ENCODE measurements around the gene AGO1.

The AGO1 gene

DNA sequence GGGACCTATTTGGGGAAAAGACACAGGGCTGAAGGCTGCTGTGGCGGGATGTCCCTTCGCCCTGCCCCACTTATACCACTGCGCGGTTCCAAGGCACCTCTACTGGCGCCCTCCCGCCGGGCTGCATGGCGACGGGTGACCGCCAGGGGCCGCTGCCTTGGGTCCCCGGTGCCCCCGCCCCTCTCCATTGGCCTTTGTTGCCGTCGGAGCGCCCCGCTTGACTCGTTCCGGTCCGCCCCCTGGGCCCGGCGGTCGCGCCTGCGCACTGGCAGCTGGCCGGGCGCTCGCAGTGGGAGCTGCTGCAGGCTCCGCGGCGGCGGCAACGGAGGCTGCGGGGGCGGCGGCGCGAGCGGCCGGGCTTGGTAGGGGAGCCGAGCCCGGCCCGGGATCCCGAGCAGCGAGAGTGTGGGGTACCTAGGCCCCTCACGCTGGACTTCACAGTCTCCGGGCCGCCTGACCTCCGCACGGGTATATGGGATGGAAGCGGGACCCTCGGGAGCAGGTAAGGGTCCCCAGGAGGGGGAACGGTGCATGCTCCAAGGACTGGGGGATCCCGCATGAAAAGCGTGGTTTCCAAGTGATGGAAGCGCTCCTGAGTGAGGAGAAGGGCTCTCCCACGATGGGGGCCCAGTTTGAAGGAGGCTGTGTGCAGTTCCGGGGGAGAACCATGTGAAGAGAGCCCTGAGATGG lies at the start of gene AGO1:
AGO1 (plus strand) TSS at position 265 of the 690 bp plus-strand sequence; CDS start at position 478, 213 bp downstream.
- peak; percentile 98 for DNase-seq (ENCODE audit: low read depth, low spot score)

GRCh38 chr1:35833395-35833794 lies 49.6 kb upstream of the AGO1 start:
- no peak for DNase-seq (ENCODE audit: low read depth, low spot score)

DNA sequence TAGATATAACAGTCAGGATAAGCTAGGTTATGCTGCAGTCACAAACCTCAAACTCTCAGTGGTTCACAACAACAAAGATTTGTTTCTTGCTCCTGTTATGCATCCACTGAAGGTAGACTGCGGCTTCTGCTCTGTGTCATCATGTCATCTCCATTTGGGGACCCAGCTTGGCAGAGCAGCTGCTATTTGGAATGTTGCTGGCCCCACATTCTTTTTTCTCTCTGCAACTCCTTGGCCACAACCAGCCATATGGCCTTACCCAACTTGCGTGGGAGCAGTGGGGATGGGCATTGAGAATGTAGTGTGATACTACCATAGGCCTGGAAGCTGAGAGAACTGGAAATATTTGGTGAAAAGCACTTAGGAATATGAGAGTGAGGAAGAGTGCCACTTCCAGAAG lies 48.8 kb upstream of the AGO1 start:
- DNase-seq (ENCODE audit: low read depth, low spot score): no peak

DNA sequence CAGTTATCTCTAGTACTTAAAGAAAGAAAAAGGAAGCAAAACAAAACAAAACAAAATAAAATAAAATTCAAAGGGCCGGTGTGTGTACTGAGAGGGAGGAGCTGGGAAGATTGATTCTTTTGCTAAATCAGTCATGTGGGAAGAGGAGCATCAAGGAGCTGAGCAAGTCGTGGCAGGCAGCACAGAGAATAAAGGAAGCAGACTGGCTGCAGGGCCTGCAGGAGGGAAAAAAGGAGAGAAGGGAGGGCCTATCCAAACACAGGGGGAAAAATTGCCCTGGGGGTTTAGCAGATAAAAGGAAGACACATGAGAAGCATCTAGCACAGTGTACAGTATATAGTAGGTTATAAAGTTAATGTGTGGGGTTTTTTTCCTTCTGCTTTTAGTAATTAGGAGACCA lies 47.6 kb upstream of the AGO1 start:
- DNase-seq (ENCODE audit: low read depth, low spot score): no peak

- no peak for DNase-seq (ENCODE audit: low read depth, low spot score)
Measured at GRCh38 chr1:35836734-35837133, 46.3 kb upstream of the AGO1 start.

- no peak for DNase-seq (ENCODE audit: low read depth, low spot score)
Measured at GRCh38 chr1:35838693-35839245, 44.2 kb upstream of the AGO1 start.

- DNase-seq (ENCODE audit: low read depth, low spot score): no peak
Measured at GRCh38 chr1:35844826-35845225, 38.2 kb upstream of the AGO1 start.

DNA sequence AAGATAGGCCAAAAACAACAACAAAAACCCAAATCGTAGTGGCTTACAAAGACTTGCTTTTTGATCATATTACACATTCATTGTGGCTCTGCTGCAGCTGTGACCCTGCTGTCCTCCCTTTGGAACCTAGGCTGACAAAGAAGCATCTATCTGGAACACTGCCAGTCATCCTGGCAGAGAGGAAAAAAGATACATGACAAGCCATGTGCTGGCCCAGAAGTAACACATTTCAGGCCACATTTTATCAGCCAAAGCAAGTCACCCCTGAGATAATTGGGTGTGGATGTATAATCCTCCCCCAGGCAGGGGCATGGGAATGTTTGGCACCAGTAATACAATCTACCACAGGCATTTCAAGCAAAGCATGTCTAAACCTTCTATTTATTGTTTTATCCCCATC lies 37.2 kb upstream of the AGO1 start:
- DNase-seq (ENCODE audit: low read depth, low spot score): peak; percentile 78

GRCh38 chr1:35847935-35848565 lies 35.0 kb upstream of the AGO1 start:
- DNase-seq (ENCODE audit: low read depth, low spot score): no peak

- peak; percentile 14 for DNase-seq (ENCODE audit: low read depth, low spot score)
Measured at GRCh38 chr1:35850051-35850450, 33.0 kb upstream of the AGO1 start.

DNA sequence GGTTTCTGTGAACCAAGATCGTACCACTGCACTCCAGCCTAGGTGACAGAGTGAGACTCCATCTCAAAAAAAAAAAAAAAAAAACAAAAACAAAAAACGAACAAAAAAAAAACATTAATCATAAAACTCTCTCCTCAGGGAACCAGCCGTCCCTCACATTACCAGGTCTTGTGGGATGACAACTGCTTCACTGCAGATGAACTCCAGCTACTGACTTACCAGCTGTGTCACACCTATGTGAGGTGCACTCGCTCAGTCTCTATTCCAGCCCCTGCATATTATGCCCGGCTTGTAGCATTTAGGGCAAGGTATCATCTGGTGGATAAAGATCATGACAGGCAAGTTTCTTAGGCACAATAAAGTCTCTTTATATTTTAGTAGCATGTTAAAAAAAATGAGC lies 32.3 kb upstream of the AGO1 start:
- DNase-seq (ENCODE audit: low read depth, low spot score): no peak

GRCh38 chr1:35851132-35851869 lies 31.7 kb upstream of the AGO1 start:
- peak; percentile 87 for DNase-seq (ENCODE audit: low read depth, low spot score)

DNA sequence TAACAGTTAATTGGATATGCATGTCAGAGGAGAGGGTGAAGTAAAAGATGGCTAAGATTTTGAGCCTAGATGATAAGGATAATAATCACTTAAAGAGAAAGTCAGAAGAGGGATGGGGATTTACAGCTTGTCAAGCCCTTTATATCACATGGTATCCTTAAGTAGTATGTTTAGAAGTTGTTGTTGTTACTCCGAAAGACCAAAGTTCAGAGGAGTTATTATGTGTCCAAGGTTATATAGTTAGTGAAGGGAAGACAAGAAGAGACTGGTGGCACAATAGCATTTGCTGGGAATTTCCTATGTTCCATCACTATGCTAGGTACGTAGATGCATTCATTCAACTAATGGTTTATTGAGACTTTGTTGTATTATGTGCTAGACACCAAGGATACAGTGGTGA lies 30.8 kb upstream of the AGO1 start:
- no peak for DNase-seq (ENCODE audit: low read depth, low spot score)

GRCh38 chr1:35854989-35855700 lies 27.9 kb upstream of the AGO1 start:
- no peak for DNase-seq (ENCODE audit: low read depth, low spot score)

- no peak for DNase-seq (ENCODE audit: low read depth, low spot score)
Measured at GRCh38 chr1:35856964-35857363, 26.0 kb upstream of the AGO1 start.

DNA sequence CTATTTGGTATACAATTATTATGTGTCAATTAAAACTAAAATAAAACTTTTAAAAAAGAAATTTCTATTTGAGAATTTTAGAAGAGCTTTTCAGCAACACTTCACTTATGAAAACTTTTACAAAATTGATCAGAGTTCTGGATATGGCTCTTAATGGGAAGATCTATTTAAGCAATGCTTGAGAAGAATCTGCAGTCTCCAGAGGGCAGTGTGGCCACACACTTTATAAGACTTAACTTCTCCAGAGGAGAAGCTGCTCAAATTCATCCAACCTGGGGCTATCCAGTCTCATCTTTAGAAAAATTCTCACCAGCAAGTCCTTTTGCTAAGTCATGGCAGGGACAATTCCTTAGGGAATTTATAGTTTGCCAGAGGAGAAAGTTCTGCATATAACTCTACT lies 25.2 kb upstream of the AGO1 start:
- DNase-seq (ENCODE audit: low read depth, low spot score): peak; percentile 39

GRCh38 chr1:35860696-35861095 lies 22.3 kb upstream of the AGO1 start:
- DNase-seq (ENCODE audit: low read depth, low spot score): no peak

DNA sequence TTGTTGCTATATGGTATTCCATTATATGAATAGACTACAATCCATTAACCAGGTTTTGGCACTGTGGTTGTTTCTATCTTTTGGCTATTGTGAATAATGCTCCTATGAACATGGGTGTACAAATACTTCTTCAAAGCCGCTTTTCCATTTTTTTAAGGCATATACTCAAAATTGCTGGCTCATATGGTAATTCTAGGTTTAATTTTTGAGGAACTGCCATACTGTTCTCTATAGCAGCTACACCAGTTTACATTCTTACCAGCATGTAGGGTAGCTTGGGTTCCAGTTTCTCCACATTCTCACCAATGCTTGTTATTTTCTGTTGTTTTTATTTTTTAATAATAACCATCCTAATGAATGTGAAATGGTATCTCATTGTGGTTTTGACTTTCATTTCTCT lies 19.9 kb upstream of the AGO1 start:
- DNase-seq (ENCODE audit: low read depth, low spot score): no peak

DNA sequence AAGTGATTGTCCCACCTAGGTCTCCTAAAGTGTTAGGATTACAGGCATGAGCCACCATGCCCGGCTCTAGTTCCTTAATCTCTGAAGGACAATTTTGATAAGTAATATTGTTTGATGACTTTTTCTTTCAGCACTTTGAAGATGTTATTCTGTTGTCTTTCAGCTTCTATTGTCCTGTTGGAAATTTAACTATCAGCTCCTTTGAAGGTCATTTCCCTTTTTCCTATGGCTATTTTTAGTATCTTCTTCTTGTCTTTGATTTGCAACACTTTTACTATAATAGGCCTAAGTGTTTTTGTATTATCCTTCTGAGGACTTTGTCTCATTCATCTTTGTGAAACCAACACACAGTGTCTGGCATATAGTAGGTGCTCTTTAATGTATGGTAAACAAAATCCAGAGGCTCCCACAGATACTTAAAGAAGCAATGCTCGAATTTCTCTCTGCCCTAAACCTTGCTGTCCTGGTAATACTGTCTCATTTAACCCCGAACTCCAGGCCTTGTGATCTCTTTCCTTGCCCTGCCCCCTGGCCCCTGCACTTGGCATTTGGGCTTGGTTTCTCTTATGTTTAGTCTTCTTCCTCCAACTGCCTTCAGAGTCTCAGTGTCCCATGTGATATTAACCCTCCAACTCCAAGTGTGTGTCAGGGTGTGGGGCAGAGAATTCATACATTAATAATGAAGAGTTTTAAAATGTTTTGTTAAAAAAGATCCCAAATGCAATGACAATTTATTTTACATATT lies 19.0 kb upstream of the AGO1 start:
- no peak for DNase-seq (ENCODE audit: low read depth, low spot score)

- no peak for DNase-seq (ENCODE audit: low read depth, low spot score)
Measured at GRCh38 chr1:35864813-35865212, 18.2 kb upstream of the AGO1 start.

- no peak for DNase-seq (ENCODE audit: low read depth, low spot score)
Measured at GRCh38 chr1:35866991-35867390, 16.0 kb upstream of the AGO1 start.

All from astrocyte of the hippocampus (primary cell).